GM12878 (cell line): ENCODE data around the gene RPL35A. TPM values are rescaled to one million over a fixed set of nuclear protein-coding genes. Genes with fewer than 3 reads are reported as not detected.

Experiments
- BMI1 ChIP-seq: fragments of 450-650 bp; IDR thresholded peaks from 2 replicates; pipeline ENCODE4 v1.6.1; 2016; ENCODE audit warnings: mild to moderate bottlenecking, moderate library complexity, borderline replicate concordance
- CHD2 ChIP-seq: IDR thresholded peaks from 2 replicates; pipeline ENCODE4 v1.6.1; 2011; ENCODE audit warnings: low read depth, low read length, improper control_type of control experiment, borderline replicate concordance
- MEF2B ChIP-seq: fragments of 450-650 bp; IDR thresholded peaks from 2 replicates; pipeline ENCODE4 v1.6.1; 2018; ENCODE audit warnings: mild to moderate bottlenecking, moderate library complexity; ENCODE audit not compliant: partially characterized antibody, poor library complexity, severe bottlenecking
- MYC ChIP-seq: IDR thresholded peaks from 2 replicates; pipeline ENCODE4 v1.6.1; 2011; ENCODE audit warnings: mild to moderate bottlenecking, low read length, moderate library complexity, inconsistent platforms; ENCODE audit not compliant: insufficient read depth, insufficient replicate concordance, insufficient read length, severe bottlenecking
- RELA ChIP-seq: fragments of 450-650 bp; IDR thresholded peaks from 2 replicates; pipeline ENCODE4 v1.8.0; 2014; ENCODE audit warnings: borderline replicate concordance; ENCODE audit not compliant: partially characterized antibody
- SPI1 ChIP-seq: IDR thresholded peaks from 2 replicates; pipeline ENCODE4 v1.6.1; 2011; ENCODE audit warnings: low read depth, mild to moderate bottlenecking, low read length, moderate library complexity, borderline replicate concordance; ENCODE audit not compliant: insufficient read depth
- SUZ12 ChIP-seq: fragments of 200-600 bp; sonication (generic); IDR thresholded peaks from one replicate; pipeline ENCODE4 v1.6.1; 2018; ENCODE audit warnings: antibody characterized with exemption, mild to moderate bottlenecking; ENCODE audit not compliant: unreplicated experiment
- TARDBP ChIP-seq: IDR thresholded peaks from 2 replicates; pipeline ENCODE4 v1.6.1; 2016; ENCODE audit warnings: borderline replicate concordance
- ZNF24 ChIP-seq: fragments of 450-650 bp; IDR thresholded peaks from 2 replicates; pipeline ENCODE4 v1.6.1; 2017; ENCODE audit warnings: antibody characterized with exemption, mild to moderate bottlenecking
- polyA plus RNA-seq, 11 experiments: library from polyadenylated mRNA; depleted of rRNA in 4 of 11; unstranded in 6 of 11; stranded (reverse) in 5 of 11; fragments of >200 nt; fragmentation: Nextera tagmentation in 4 of 11; fragmentation: Illumina TruSeq in 1 of 11; extraction: Ambion mirVana in 4 of 11; extraction: Trizol in 1 of 11; gene quantifications; 1 replicate in 1 of 11; 2 replicates in 10 of 11; pipeline versions ENCODE4 v1.2.1 to v1.2.3, GENCODE V29; 2011 to 2016; ENCODE audit warnings: inconsistent platforms in 2 of 11, missing spikeins in 2 of 11, low read depth in 1 of 11
- total RNA-seq, 4 experiments: library from RNA; depleted of rRNA in 3 of 4; stranded (reverse); fragments of >200 nt in 3 of 4; fragmentation: Illumina TruSeq in 1 of 4; extraction: Trizol in 1 of 4; gene quantifications; 2 replicates each; pipeline versions ENCODE4 v1.2.1 to v1.2.3, GENCODE V29; 2013 to 2021
- TF ChIP-seq, protein P1 (sequence below): fragments of 450-650 bp; IDR thresholded peaks from 2 replicates; pipeline ENCODE4 v1.6.1; 2017; ENCODE audit warnings: mild to moderate bottlenecking, moderate library complexity
- TF ChIP-seq, protein P2 (sequence below): fragments of 450-650 bp; IDR thresholded peaks from 2 replicates; pipeline ENCODE4 v1.6.1; 2018; ENCODE audit warnings: mild to moderate bottlenecking, low read depth, moderate library complexity; ENCODE audit not compliant: partially characterized antibody

Gene RPL35A
- total and polyA plus RNA-seq, 10 of the 15 experiments (the other 5 are each of a cell fraction or from before 2014, with no cell fraction given) = 774 to 3,144 (median 1,843) TPM

DNA sequence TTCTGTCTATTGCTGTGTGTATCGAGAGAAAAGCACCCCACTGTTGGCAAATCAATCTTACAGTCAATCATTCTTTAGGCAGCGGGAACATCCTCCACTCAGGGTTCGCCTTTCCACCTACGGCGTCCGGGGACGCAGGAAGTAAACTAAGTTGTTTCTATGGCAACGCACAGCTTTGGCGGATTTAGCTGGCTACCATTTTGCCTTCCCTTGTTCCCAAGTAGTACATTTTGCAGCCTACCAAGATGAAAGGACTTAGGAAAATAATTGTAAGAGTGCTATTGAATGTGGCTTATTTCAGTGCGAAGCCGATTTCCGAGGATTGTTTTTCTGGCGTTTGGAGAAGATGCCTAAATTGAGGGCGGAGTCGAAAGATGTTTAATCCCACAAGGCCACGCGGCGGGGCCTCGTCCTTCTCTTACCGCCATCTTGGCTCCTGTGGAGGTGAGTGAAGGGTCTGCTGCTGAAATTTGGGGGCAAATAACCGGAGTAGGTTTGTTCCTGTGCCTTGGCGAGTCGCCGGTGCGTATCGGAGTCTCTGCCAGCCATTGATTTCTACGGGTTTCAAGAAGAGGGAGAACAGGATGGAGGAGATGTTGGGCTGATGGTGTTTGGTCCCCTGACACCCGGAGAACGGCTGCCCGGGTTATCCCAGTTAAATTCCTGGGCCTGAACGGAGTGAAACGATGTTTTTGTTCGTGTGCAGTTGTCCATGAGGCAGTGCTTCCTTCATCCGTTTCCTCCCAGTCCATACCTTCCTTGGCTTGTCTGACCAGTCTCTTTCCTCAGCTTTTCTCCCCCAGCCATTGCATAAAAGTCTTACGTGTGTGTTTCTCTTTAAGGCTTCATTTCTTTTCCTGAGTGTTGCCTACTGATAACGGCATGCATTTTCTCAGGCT, at the start of gene RPL35A (continued):
- TF ChIP-seq MYC (peak; percentile 80), BMI1 (peak; percentile 100), CHD2 (peak; percentile 33; the same call in 1 of the 2 replicates), SUZ12 (no peak), MEF2B (peak; percentile 54), RELA (peak; percentile 69), TARDBP (peak; percentile 35; the same call in 1 of the 2 replicates), SPI1 (no peak), ZNF24 (no peak)
- TF ChIP-seq, protein P1, sequence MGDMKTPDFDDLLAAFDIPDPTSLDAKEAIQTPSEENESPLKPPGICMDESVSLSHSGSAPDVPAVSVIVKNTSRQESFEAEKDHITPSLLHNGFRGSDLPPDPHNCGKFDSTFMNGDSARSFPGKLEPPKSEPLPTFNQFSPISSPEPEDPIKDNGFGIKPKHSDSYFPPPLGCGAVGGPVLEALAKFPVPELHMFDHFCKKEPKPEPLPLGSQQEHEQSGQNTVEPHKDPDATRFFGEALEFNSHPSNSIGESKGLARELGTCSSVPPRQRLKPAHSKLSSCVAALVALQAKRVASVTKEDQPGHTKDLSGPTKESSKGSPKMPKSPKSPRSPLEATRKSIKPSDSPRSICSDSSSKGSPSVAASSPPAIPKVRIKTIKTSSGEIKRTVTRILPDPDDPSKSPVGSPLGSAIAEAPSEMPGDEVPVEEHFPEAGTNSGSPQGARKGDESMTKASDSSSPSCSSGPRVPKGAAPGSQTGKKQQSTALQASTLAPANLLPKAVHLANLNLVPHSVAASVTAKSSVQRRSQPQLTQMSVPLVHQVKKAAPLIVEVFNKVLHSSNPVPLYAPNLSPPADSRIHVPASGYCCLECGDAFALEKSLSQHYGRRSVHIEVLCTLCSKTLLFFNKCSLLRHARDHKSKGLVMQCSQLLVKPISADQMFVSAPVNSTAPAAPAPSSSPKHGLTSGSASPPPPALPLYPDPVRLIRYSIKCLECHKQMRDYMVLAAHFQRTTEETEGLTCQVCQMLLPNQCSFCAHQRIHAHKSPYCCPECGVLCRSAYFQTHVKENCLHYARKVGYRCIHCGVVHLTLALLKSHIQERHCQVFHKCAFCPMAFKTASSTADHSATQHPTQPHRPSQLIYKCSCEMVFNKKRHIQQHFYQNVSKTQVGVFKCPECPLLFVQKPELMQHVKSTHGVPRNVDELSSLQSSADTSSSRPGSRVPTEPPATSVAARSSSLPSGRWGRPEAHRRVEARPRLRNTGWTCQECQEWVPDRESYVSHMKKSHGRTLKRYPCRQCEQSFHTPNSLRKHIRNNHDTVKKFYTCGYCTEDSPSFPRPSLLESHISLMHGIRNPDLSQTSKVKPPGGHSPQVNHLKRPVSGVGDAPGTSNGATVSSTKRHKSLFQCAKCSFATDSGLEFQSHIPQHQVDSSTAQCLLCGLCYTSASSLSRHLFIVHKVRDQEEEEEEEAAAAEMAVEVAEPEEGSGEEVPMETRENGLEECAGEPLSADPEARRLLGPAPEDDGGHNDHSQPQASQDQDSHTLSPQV = no peak
- TF ChIP-seq, protein P2, sequence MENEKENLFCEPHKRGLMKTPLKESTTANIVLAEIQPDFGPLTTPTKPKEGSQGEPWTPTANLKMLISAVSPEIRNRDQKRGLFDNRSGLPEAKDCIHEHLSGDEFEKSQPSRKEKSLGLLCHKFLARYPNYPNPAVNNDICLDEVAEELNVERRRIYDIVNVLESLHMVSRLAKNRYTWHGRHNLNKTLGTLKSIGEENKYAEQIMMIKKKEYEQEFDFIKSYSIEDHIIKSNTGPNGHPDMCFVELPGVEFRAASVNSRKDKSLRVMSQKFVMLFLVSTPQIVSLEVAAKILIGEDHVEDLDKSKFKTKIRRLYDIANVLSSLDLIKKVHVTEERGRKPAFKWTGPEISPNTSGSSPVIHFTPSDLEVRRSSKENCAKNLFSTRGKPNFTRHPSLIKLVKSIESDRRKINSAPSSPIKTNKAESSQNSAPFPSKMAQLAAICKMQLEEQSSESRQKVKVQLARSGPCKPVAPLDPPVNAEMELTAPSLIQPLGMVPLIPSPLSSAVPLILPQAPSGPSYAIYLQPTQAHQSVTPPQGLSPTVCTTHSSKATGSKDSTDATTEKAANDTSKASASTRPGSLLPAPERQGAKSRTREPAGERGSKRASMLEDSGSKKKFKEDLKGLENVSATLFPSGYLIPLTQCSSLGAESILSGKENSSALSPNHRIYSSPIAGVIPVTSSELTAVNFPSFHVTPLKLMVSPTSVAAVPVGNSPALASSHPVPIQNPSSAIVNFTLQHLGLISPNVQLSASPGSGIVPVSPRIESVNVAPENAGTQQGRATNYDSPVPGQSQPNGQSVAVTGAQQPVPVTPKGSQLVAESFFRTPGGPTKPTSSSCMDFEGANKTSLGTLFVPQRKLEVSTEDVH = peak; percentile 48
